ENCODE measurements around the gene TBC1D5.

DNA sequence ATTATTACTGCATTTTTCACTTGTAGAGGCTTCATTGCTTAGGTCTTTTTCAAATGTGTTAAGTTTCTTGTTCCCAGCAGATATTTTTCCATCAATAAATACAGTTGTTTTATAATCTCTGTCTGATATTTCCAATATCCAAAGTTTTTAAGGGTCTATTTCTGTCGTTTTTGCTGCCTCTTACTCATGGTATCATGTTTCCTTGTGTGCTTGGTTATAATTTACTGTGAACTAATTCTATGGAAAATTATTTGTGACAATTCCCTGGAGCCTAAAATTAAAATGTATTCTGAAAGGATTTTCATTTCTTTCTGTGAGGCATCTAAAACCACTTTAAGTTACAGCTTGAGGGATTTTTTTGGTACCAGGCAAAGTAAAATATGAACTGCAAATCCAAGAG, 17.5 kb downstream of the TBC1D5 start:
- TF ChIP-seq, protein P1, sequence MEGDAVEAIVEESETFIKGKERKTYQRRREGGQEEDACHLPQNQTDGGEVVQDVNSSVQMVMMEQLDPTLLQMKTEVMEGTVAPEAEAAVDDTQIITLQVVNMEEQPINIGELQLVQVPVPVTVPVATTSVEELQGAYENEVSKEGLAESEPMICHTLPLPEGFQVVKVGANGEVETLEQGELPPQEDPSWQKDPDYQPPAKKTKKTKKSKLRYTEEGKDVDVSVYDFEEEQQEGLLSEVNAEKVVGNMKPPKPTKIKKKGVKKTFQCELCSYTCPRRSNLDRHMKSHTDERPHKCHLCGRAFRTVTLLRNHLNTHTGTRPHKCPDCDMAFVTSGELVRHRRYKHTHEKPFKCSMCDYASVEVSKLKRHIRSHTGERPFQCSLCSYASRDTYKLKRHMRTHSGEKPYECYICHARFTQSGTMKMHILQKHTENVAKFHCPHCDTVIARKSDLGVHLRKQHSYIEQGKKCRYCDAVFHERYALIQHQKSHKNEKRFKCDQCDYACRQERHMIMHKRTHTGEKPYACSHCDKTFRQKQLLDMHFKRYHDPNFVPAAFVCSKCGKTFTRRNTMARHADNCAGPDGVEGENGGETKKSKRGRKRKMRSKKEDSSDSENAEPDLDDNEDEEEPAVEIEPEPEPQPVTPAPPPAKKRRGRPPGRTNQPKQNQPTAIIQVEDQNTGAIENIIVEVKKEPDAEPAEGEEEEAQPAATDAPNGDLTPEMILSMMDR (IDR thresholded peaks at IDR 0.05): no peak
- TF ChIP-seq POLR2AphosphoS5 (IDR thresholded peaks at IDR 0.05; ENCODE audit: low read depth, low read length) (no peak), TCF7L2 (IDR thresholded peaks at IDR 0.05; ENCODE audit: low read depth, low read length) (no peak)
- TF ChIP-seq, protein P2, sequence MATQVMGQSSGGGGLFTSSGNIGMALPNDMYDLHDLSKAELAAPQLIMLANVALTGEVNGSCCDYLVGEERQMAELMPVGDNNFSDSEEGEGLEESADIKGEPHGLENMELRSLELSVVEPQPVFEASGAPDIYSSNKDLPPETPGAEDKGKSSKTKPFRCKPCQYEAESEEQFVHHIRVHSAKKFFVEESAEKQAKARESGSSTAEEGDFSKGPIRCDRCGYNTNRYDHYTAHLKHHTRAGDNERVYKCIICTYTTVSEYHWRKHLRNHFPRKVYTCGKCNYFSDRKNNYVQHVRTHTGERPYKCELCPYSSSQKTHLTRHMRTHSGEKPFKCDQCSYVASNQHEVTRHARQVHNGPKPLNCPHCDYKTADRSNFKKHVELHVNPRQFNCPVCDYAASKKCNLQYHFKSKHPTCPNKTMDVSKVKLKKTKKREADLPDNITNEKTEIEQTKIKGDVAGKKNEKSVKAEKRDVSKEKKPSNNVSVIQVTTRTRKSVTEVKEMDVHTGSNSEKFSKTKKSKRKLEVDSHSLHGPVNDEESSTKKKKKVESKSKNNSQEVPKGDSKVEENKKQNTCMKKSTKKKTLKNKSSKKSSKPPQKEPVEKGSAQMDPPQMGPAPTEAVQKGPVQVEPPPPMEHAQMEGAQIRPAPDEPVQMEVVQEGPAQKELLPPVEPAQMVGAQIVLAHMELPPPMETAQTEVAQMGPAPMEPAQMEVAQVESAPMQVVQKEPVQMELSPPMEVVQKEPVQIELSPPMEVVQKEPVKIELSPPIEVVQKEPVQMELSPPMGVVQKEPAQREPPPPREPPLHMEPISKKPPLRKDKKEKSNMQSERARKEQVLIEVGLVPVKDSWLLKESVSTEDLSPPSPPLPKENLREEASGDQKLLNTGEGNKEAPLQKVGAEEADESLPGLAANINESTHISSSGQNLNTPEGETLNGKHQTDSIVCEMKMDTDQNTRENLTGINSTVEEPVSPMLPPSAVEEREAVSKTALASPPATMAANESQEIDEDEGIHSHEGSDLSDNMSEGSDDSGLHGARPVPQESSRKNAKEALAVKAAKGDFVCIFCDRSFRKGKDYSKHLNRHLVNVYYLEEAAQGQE (IDR thresholded peaks at IDR 0.05; ENCODE audit: insufficient read depth in 1 of 2, low read depth in 2 of 2, low read length in 1 of 2): no peak

All from Panc1 (cell line).